Measurements from ENCODE around the gene ARSB. TPM values are rescaled to one million over a fixed set of nuclear protein-coding genes. Genes with fewer than 3 reads are reported as not detected.

ARSB gene
- total RNA-seq, 3 donors from 2014 or later = 9.8 to 17.6 (median 10.0) TPM

- intact Hi-C loops (cut with DNase I; ENCODE audit: low total_unique reads) = no loop called here
- Histone ChIP-seq H3K9me3 (no peaks in the 10 kb centered on the region), H3K27ac (no peak overlapping the region), H3K36me3 (no peaks in the 10 kb centered on the region), H3K4me1 (no peaks in the 10 kb centered on the region), H3K4me3 (no peak overlapping the region), H3K27me3 (no peaks in the 10 kb centered on the region)
- TF ChIP-seq POLR2AphosphoS5 (IDR thresholded peaks at IDR 0.05) (no peak), POLR2A (IDR thresholded peaks at IDR 0.05) (no peak), CTCF (IDR thresholded peaks at IDR 0.05) (no peak)
- no peak for DNase-seq (ENCODE audit: low spot score in 2 of 2)
These were observed 176.3 kb downstream of the ARSB start for GRCh38 chr5:78808818-78809217.

- Histone ChIP-seq H3K27me3 (no peaks in the 10 kb centered on the region), H3K9me3 (no peaks in the 10 kb centered on the region), H3K27ac (no peak overlapping the region), H3K36me3 (no peaks in the 10 kb centered on the region), H3K4me3 (no peak overlapping the region), H3K4me1 (no peaks in the 10 kb centered on the region)
- TF ChIP-seq CTCF (IDR thresholded peaks at IDR 0.05) (no peak), POLR2AphosphoS5 (IDR thresholded peaks at IDR 0.05) (no peak), POLR2A (IDR thresholded peaks at IDR 0.05) (no peak)
- intact Hi-C loops (cut with DNase I; ENCODE audit: low total_unique reads) = no loop called here
- no peak for DNase-seq (ENCODE audit: low spot score in 2 of 2)
These were observed 176.7 kb downstream of the ARSB start for GRCh38 chr5:78808380-78808779.

- no peak overlapping the region for H3K27ac ChIP-seq
- H3K4me3 ChIP-seq = no peak overlapping the region
- no peaks in the 10 kb centered on the region for H3K4me1 ChIP-seq
- no peaks in the 10 kb centered on the region for H3K27me3 ChIP-seq
- intact Hi-C loops (cut with DNase I; ENCODE audit: low total_unique reads) = no loop called here
- TF ChIP-seq POLR2AphosphoS5 (IDR thresholded peaks at IDR 0.05) (no peak), CTCF (IDR thresholded peaks at IDR 0.05) (no peak), POLR2A (IDR thresholded peaks at IDR 0.05) (no peak)
- no peaks in the 10 kb centered on the region for H3K36me3 ChIP-seq
- no peak for DNase-seq (ENCODE audit: low spot score in 2 of 2)
- H3K9me3 ChIP-seq = no peaks in the 10 kb centered on the region
These were observed 178.6 kb downstream of the ARSB start for GRCh38 chr5:78806544-78806943.

- H3K9me3 ChIP-seq = no peaks in the 10 kb centered on the region
- H3K4me1 ChIP-seq = no peaks in the 10 kb centered on the region
- TF ChIP-seq CTCF (IDR thresholded peaks at IDR 0.05) (no peak), POLR2A (IDR thresholded peaks at IDR 0.05) (no peak), POLR2AphosphoS5 (IDR thresholded peaks at IDR 0.05) (no peak)
- H3K27ac ChIP-seq = no peak overlapping the region
- intact Hi-C loops (cut with DNase I; ENCODE audit: low total_unique reads) = no loop called here
- no peaks in the 10 kb centered on the region for H3K27me3 ChIP-seq
- DNase-seq (ENCODE audit: low spot score in 2 of 2) = no peak
- H3K4me3 ChIP-seq = no peak overlapping the region
- no peaks in the 10 kb centered on the region for H3K36me3 ChIP-seq
These were observed 179.5 kb downstream of the ARSB start for GRCh38 chr5:78805474-78806124.

- no peaks in the 10 kb centered on the region for H3K9me3 ChIP-seq
- H3K27me3 ChIP-seq = no peaks in the 10 kb centered on the region
- no peaks in the 10 kb centered on the region for H3K4me1 ChIP-seq
- intact Hi-C loops (cut with DNase I; ENCODE audit: low total_unique reads) = no loop called here
- no peak for TF ChIP-seq POLR2A (IDR thresholded peaks at IDR 0.05)
- TF ChIP-seq POLR2AphosphoS5 (IDR thresholded peaks at IDR 0.05) = no peak
- no peak for TF ChIP-seq CTCF (IDR thresholded peaks at IDR 0.05)
- H3K36me3 ChIP-seq = no peaks in the 10 kb centered on the region
- DNase-seq (ENCODE audit: low spot score in 2 of 2) = no peak
- no peak overlapping the region for H3K27ac ChIP-seq
- no peak overlapping the region for H3K4me3 ChIP-seq
These were observed 180.1 kb downstream of the ARSB start for GRCh38 chr5:78804995-78805394.

Measured in breast epithelium (tissue), 4 donors.